MG63 (cell line): Measurements from ENCODE around the gene EGFL7. TPM values are rescaled to one million over a fixed set of nuclear protein-coding genes. Genes with fewer than 3 reads are reported as not detected.

Experiments
- DNase-seq: peaks from one replicate; pipeline ENCODE4 v3.0.0-alpha.2; 2020
- H3K27me3 ChIP-seq: fragments of 250-450 bp; sonication (Bioruptor Pico); 2 replicates; pipeline ENCODE4 v1.5.1; 2020; ENCODE audit warnings: mild to moderate bottlenecking, moderate library complexity
- H3K36me3 ChIP-seq: fragments of 250-450 bp; sonication (Bioruptor Pico); 2 replicates; pipeline ENCODE4 v1.5.1; 2020; ENCODE audit warnings: mild to moderate bottlenecking, moderate library complexity
- H3K4me3 ChIP-seq: fragments of 250-450 bp; sonication (Bioruptor Pico); 2 replicates; pipeline ENCODE4 v1.5.1; 2020; ENCODE audit warnings: mild to moderate bottlenecking, moderate library complexity
- H3K9me3 ChIP-seq: fragments of 250-450 bp; sonication (Bioruptor Pico); 2 replicates; pipeline ENCODE4 v1.5.1; 2020; ENCODE audit warnings: mild to moderate bottlenecking, moderate library complexity
- total RNA-seq: library from RNA; depleted of rRNA; stranded (reverse); fragments of >200 nt; shearing (Covaris generic); gene quantifications from 2 replicates; pipeline ENCODE4 v1.2.3, GENCODE V29; 2014; ENCODE audit warnings: low replicate concordance

EGFL7 gene
- total RNA-seq, 1 experiment from 2014 or later = 25.9 TPM

GRCh38 chr9:136685216-136685615, 22.5 kb downstream of the EGFL7 start:
- no peaks in the 10 kb centered on the region for H3K27me3 ChIP-seq
- DNase-seq = no peak
- H3K9me3 ChIP-seq = no peaks in the 10 kb centered on the region
- no peaks in the 10 kb centered on the region; the same call in 1 of the 2 replicates for H3K36me3 ChIP-seq
- H3K4me3 ChIP-seq = no peak overlapping the region

- peak; percentile 13 for DNase-seq
- Histone ChIP-seq H3K4me3 (peak overlapping the region; percentile 83), H3K36me3 (no peaks in the 10 kb centered on the region; the same call in 1 of the 2 replicates), H3K27me3 (no peaks in the 10 kb centered on the region), H3K9me3 (no peaks in the 10 kb centered on the region)
These were observed 23.2 kb downstream of the EGFL7 start for GRCh38 chr9:136685790-136686533.

- Histone ChIP-seq H3K4me3 (peak overlapping the region; percentile 83), H3K36me3 (no peaks in the 10 kb centered on the region; the same call in 1 of the 2 replicates), H3K9me3 (no peaks in the 10 kb centered on the region), H3K27me3 (no peaks in the 10 kb centered on the region)
- no peak for DNase-seq
These were observed 23.7 kb downstream of the EGFL7 start for GRCh38 chr9:136686534-136686793.

GRCh38 chr9:136686794-136687711, 24.3 kb downstream of the EGFL7 start, which contains the start of gene AGPAT2:
TSS of gene AGPAT2 (minus strand) at chr9:136687457. CDS start at chr9:136687357, 100 bp downstream.
- DNase-seq = peak; percentile 60
- H3K36me3 ChIP-seq = no peaks in the 10 kb centered on the region; the same call in 1 of the 2 replicates
- no peaks in the 10 kb centered on the region for H3K27me3 ChIP-seq
- no peaks in the 10 kb centered on the region for H3K9me3 ChIP-seq
- peak within 1 kb of the TSS; percentile 83 for H3K4me3 ChIP-seq

GRCh38 chr9:136687721-136688223, 25.1 kb downstream of the EGFL7 start:
- H3K36me3 ChIP-seq = no peaks in the 10 kb centered on the region; the same call in 1 of the 2 replicates
- DNase-seq = no peak
- no peak overlapping the region for H3K4me3 ChIP-seq
- no peaks in the 10 kb centered on the region for H3K9me3 ChIP-seq
- H3K27me3 ChIP-seq = no peaks in the 10 kb centered on the region

- DNase-seq = no peak
- Histone ChIP-seq H3K4me3 (no peak overlapping the region), H3K27me3 (no peaks in the 10 kb centered on the region)
These were observed 25.8 kb downstream of the EGFL7 start for GRCh38 chr9:136688274-136689107.

GRCh38 chr9:136689108-136689460, 26.4 kb downstream of the EGFL7 start:
- H3K27me3 ChIP-seq = no peaks in the 10 kb centered on the region
- no peak for DNase-seq
- H3K4me3 ChIP-seq = no peak overlapping the region
- H3K36me3 ChIP-seq = no peaks in the 10 kb centered on the region; the same call in 1 of the 2 replicates
- no peaks in the 10 kb centered on the region for H3K9me3 ChIP-seq

More at GRCh38 chr9:136688274-136689107, 25.8 kb downstream of the EGFL7 start:
- H3K36me3 ChIP-seq = no peaks in the 10 kb centered on the region; the same call in 1 of the 2 replicates
- H3K9me3 ChIP-seq = no peaks in the 10 kb centered on the region

GRCh38 chr9:136690104-136690805, 27.5 kb downstream of the EGFL7 start:
- no peak for DNase-seq
- Histone ChIP-seq H3K9me3 (no peaks in the 10 kb centered on the region), H3K4me3 (no peak overlapping the region), H3K27me3 (no peaks in the 10 kb centered on the region), H3K36me3 (no peaks in the 10 kb centered on the region; the same call in 1 of the 2 replicates)

GRCh38 chr9:136690806-136691261, 28.1 kb downstream of the EGFL7 start:
- DNase-seq = no peak
- no peaks in the 10 kb centered on the region for H3K27me3 ChIP-seq
- no peaks in the 10 kb centered on the region; the same call in 1 of the 2 replicates for H3K36me3 ChIP-seq
- no peak overlapping the region for H3K4me3 ChIP-seq
- H3K9me3 ChIP-seq = no peaks in the 10 kb centered on the region

GRCh38 chr9:136691316-136692184, 28.8 kb downstream of the EGFL7 start:
- no peak overlapping the region for H3K4me3 ChIP-seq
- no peaks in the 10 kb centered on the region for H3K27me3 ChIP-seq
- no peak for DNase-seq
- no peaks in the 10 kb centered on the region for H3K36me3 ChIP-seq
- no peaks in the 10 kb centered on the region for H3K9me3 ChIP-seq

GRCh38 chr9:136692185-136693134, 29.7 kb downstream of the EGFL7 start:
- DNase-seq = no peak
- Histone ChIP-seq H3K4me3 (no peak overlapping the region), H3K9me3 (no peaks in the 10 kb centered on the region), H3K27me3 (no peaks in the 10 kb centered on the region), H3K36me3 (no peaks in the 10 kb centered on the region)

- DNase-seq = no peak
- no peaks in the 10 kb centered on the region for H3K27me3 ChIP-seq
- H3K9me3 ChIP-seq = no peaks in the 10 kb centered on the region
- H3K36me3 ChIP-seq = no peaks in the 10 kb centered on the region
- no peak overlapping the region for H3K4me3 ChIP-seq
These were observed 30.4 kb downstream of the EGFL7 start for GRCh38 chr9:136693135-136693489.

GRCh38 chr9:136693490-136694162, 30.9 kb downstream of the EGFL7 start:
- H3K36me3 ChIP-seq = no peaks in the 10 kb centered on the region
- peak; percentile 69 for DNase-seq

More at GRCh38 chr9:136693490-136694162, 30.9 kb downstream of the EGFL7 start:
- Histone ChIP-seq H3K9me3 (no peaks in the 10 kb centered on the region), H3K27me3 (no peaks in the 10 kb centered on the region), H3K4me3 (no peak overlapping the region)
